ENCODE measurements around the gene PDZK1.
A peak's percentile ranks its signal among the peaks of the same experiment; 100 is the strongest.
"Not testable (repeated sequence)": the region's sequence is repeated elsewhere in the genome, so short reads cannot be mapped to it uniquely, and the experiment has no call there.

PDZK1 gene

DNA sequence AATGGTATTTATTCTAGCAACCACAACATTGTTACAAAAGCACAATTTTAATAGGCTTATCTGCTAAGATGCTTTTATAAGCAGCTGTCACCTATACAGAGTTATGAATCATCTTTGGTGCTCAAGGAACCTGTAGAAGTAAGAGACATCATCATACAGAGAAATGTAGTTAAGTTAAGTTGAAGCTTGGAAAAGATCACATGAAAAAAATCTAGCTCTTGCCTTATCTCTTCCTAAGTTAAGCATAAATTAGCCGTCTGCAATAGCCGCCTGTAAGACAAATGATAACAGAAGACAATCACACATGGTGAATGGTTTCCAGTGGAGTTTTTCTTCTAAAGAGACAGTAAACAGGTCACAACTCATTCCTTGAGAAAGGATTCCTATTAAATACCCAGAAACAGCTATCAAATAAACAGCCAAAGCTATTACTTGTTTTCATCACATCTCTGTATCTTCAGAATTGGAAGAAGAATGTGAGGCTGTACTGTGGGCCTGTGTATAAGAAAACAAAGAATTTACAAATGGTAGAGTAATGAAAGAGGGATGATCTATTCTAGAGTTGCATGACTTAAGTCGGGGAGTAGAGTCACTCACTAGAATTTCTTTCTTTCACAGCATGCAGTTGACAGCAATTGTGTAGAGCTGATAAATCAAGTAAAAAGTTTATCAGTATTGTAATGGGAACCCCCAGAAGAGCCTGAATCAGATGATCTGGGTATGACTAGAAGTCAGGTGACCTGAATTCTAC, 36.0 kb downstream of the PDZK1 start:
- not testable (repeated sequence) for H3K79me2 ChIP-seq (ENCODE audit: insufficient read depth, low read depth); H3K9ac ChIP-seq; H3K4me3 ChIP-seq (IDR thresholded peaks at IDR 0.05; ENCODE audit: insufficient read depth, low read depth, low read length)

DNA sequence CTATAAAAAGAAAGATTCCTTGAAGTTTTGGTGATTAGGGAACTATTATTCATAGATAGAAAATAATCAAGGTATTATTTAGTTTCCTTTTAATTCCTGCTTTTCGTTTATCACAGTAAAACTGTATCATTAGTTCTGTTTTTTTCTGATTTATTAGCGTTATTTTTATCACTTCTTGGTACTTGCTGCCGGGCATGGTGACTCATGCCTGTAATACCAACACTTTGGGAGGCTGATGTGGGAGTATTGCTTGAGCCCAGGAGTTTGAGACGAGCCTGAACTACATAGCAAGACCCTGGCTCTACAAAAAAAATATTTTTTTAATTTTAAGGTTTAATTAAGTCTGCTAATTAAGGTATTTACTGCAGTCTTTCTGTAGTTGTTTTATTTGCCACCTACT, 42.2 kb downstream of the PDZK1 start:
- H4K20me1 ChIP-seq (ENCODE audit: insufficient read depth); H3K27me3 ChIP-seq (ENCODE audit: insufficient read depth, low read depth); H3K79me2 ChIP-seq (ENCODE audit: insufficient read depth, low read depth); H3K9ac ChIP-seq; H3K27ac ChIP-seq; H3K4me2 ChIP-seq; H3K36me3 ChIP-seq (ENCODE audit: insufficient read depth); H2AFZ ChIP-seq (ENCODE audit: low read depth); H3K4me3 ChIP-seq (IDR thresholded peaks at IDR 0.05; ENCODE audit: insufficient read depth, low read depth, low read length); H3K4me1 ChIP-seq (ENCODE audit: low read depth, poor library complexity, severe bottlenecking): not testable (repeated sequence)

More for the DNA sequence above, 36.0 kb downstream of the PDZK1 start:
- not testable (repeated sequence) for H4K20me1 ChIP-seq (ENCODE audit: insufficient read depth); H3K36me3 ChIP-seq (ENCODE audit: insufficient read depth); H3K27ac ChIP-seq; H2AFZ ChIP-seq (ENCODE audit: low read depth); H3K27me3 ChIP-seq (ENCODE audit: insufficient read depth, low read depth); H3K4me2 ChIP-seq
- H3K4me1 ChIP-seq (ENCODE audit: low read depth, poor library complexity, severe bottlenecking), result peaks cover 29% of the 10 kb centered on the region

DNA sequence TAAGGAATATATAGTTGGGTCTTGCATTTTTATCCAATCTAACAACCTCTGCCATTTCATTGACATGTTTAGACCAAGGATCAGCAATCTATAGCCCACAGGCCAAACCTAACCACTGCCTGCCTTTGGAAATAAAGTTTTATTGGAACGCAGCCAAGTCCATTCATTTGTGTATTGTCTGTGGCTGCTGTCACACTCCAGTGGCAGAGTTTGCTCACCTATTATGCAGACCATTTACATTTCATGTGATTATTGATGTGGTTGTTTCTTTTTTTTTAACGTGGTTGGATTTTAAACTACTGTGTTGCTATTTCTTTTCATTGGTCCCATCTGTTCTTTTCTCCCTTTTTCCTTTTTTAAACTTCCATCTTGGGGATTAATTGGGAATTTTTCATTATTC, 44.7 kb downstream of the PDZK1 start:
- not testable (repeated sequence) for H3K36me3 ChIP-seq (ENCODE audit: insufficient read depth); H3K4me1 ChIP-seq (ENCODE audit: low read depth, poor library complexity, severe bottlenecking); H2AFZ ChIP-seq (ENCODE audit: low read depth); H3K27ac ChIP-seq; H3K9ac ChIP-seq; H3K79me2 ChIP-seq (ENCODE audit: insufficient read depth, low read depth); H3K4me2 ChIP-seq; H3K27me3 ChIP-seq (ENCODE audit: insufficient read depth, low read depth); H4K20me1 ChIP-seq (ENCODE audit: insufficient read depth); H3K4me3 ChIP-seq (IDR thresholded peaks at IDR 0.05; ENCODE audit: insufficient read depth, low read depth, low read length)

DNA sequence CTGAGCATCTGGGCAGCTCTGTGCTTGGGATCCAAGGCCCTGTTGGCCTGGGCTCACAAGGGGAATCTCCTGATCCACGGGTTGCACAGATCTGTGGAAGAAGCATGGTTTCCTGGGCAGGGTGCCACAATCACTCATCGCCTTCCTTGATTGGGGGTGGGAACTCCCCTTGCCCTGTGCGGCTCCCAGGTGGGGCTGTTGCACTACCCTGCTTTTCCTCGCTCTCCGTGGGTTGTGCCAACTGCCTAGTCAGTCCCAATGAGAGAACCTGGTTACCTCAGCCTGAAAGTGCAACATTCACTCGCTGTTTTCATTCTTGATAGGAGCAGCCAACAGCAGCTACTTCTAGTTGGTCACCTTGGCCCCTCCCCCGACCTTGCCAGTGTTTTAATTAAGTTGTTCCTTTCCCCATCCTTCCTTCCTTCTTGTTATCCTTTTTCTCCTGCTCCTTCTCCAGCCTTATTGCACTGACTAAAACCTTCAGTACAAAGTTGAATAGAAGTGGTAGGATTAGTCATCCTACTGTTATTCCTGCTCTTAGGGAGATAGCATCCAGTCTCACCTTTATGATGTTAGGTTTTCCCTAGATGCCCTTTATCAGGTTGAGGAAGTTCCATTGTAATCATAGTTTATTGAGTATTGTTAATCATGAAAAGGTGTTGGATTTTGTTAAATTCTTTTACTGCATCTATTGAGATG, 50.8 kb downstream of the PDZK1 start:
- not testable (repeated sequence) for H2AFZ ChIP-seq (ENCODE audit: low read depth); H3K79me2 ChIP-seq (ENCODE audit: insufficient read depth, low read depth); H3K36me3 ChIP-seq (ENCODE audit: insufficient read depth); H3K4me2 ChIP-seq; H3K4me3 ChIP-seq (IDR thresholded peaks at IDR 0.05; ENCODE audit: insufficient read depth, low read depth, low read length); H3K9ac ChIP-seq; H3K4me1 ChIP-seq (ENCODE audit: low read depth, poor library complexity, severe bottlenecking); H4K20me1 ChIP-seq (ENCODE audit: insufficient read depth); H3K27me3 ChIP-seq (ENCODE audit: insufficient read depth, low read depth); H3K27ac ChIP-seq

DNA sequence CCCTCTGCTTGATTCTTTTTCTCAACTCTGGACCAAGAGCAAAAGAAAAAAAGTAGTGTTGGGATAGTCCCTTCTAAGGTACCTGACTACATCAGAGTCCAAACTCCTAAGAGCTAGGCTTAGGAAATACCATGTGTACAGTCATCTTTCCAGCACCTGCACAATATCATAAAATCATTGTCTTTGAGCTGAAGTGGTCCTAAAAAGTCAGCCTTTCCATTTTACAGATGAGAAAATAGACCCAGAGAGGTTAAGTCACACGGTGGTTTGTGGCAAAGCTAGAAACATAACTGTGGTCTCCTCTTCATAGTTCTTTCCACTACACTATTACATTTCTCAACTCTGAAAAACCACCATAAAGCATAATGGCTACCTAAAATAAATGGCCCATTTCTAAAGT, 63.2 kb downstream of the PDZK1 start:
- H3K9ac ChIP-seq; H3K27me3 ChIP-seq (ENCODE audit: insufficient read depth, low read depth); H3K4me3 ChIP-seq (IDR thresholded peaks at IDR 0.05; ENCODE audit: insufficient read depth, low read depth, low read length); H4K20me1 ChIP-seq (ENCODE audit: insufficient read depth); H3K27ac ChIP-seq; H3K36me3 ChIP-seq (ENCODE audit: insufficient read depth); H3K79me2 ChIP-seq (ENCODE audit: insufficient read depth, low read depth); H2AFZ ChIP-seq (ENCODE audit: low read depth): not testable (repeated sequence)
- H3K4me2 ChIP-seq, result 0 out of 2 replicates have a peak overlapping the region, but pooled peaks have one; percentile 9
- H3K4me1 ChIP-seq (ENCODE audit: low read depth, poor library complexity, severe bottlenecking), result peaks cover 27% of the 10 kb centered on the region

DNA sequence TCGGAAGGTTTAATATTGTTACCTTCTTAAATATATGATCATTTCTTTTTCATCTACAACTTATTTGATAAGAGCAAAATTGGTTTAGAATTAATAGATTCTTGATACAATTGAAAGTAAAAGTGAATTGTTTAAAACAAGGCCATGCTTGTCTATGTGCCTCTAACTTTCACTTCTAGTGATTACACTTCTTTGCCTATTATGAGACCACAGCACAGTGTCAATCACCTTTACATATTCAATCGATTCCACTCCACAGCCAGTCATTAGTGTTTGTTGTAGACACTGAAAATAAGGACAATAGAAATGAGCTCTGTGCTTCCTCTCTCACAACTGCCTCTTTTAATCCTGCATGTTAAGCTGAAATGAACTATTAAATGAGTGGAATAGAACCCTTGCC, 65.3 kb downstream of the PDZK1 start:
- H3K27me3 ChIP-seq (ENCODE audit: insufficient read depth, low read depth); H3K4me3 ChIP-seq (IDR thresholded peaks at IDR 0.05; ENCODE audit: insufficient read depth, low read depth, low read length); H2AFZ ChIP-seq (ENCODE audit: low read depth); H3K9ac ChIP-seq; H3K27ac ChIP-seq; H3K4me2 ChIP-seq; H3K36me3 ChIP-seq (ENCODE audit: insufficient read depth); H3K79me2 ChIP-seq (ENCODE audit: insufficient read depth, low read depth); H4K20me1 ChIP-seq (ENCODE audit: insufficient read depth): not testable (repeated sequence)
- H3K4me1 ChIP-seq (ENCODE audit: low read depth, poor library complexity, severe bottlenecking), result peaks cover 28% of the 10 kb centered on the region

DNA sequence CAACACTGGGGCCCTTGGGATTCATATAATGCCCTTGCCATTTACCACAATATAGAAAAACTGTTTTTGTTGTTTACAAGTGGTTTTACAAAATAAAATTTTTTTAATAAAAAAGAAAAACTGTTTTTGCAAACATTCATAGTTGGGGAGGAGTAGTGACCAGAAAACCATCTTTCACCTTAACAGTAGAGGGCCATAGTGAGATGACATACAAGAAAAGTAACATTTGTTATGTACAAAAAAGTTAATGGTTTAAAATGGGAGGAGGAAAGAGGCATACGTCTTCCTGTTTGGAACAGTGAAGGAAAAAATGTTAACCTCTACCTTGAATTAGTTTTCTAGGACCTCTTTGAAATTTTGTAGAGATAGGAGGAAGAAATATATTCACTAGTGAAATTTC, 70.9 kb downstream of the PDZK1 start:
- H3K9ac ChIP-seq; H3K27me3 ChIP-seq (ENCODE audit: insufficient read depth, low read depth); H3K4me3 ChIP-seq (IDR thresholded peaks at IDR 0.05; ENCODE audit: insufficient read depth, low read depth, low read length): not testable (repeated sequence)

DNA sequence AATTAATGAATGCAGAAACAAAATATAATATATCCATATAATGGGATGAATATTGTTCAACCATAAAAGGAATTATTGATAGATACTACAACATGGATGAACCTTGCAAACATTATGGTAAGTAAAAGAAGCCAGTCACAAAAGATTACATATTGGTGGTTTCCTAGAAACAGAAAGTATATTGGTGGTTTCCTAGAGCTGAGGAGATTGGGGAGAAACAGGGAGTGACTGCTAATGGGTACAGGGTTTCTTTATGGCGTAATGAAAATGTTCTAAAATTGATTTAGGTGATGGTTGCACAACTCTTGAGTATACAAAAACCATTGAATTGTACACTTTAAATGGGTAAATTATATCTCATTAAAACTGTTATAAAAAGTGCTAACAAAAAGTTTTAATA, 85.0 kb downstream of the PDZK1 start:
- H3K27me3 ChIP-seq (ENCODE audit: insufficient read depth, low read depth); H3K4me3 ChIP-seq (IDR thresholded peaks at IDR 0.05; ENCODE audit: insufficient read depth, low read depth, low read length); H2AFZ ChIP-seq (ENCODE audit: low read depth); H4K20me1 ChIP-seq (ENCODE audit: insufficient read depth); H3K9ac ChIP-seq; H3K4me2 ChIP-seq; H3K4me1 ChIP-seq (ENCODE audit: low read depth, poor library complexity, severe bottlenecking); H3K27ac ChIP-seq; H3K36me3 ChIP-seq (ENCODE audit: insufficient read depth); H3K79me2 ChIP-seq (ENCODE audit: insufficient read depth, low read depth): not testable (repeated sequence)

More for the DNA sequence above, 70.9 kb downstream of the PDZK1 start:
- not testable (repeated sequence) for H3K4me1 ChIP-seq (ENCODE audit: low read depth, poor library complexity, severe bottlenecking); H3K27ac ChIP-seq; H3K79me2 ChIP-seq (ENCODE audit: insufficient read depth, low read depth); H2AFZ ChIP-seq (ENCODE audit: low read depth); H4K20me1 ChIP-seq (ENCODE audit: insufficient read depth); H3K36me3 ChIP-seq (ENCODE audit: insufficient read depth); H3K4me2 ChIP-seq

Measured in KMS-11 (cell line).